Measurements from ENCODE around the gene GABARAP.

Gene GABARAP

DNA sequence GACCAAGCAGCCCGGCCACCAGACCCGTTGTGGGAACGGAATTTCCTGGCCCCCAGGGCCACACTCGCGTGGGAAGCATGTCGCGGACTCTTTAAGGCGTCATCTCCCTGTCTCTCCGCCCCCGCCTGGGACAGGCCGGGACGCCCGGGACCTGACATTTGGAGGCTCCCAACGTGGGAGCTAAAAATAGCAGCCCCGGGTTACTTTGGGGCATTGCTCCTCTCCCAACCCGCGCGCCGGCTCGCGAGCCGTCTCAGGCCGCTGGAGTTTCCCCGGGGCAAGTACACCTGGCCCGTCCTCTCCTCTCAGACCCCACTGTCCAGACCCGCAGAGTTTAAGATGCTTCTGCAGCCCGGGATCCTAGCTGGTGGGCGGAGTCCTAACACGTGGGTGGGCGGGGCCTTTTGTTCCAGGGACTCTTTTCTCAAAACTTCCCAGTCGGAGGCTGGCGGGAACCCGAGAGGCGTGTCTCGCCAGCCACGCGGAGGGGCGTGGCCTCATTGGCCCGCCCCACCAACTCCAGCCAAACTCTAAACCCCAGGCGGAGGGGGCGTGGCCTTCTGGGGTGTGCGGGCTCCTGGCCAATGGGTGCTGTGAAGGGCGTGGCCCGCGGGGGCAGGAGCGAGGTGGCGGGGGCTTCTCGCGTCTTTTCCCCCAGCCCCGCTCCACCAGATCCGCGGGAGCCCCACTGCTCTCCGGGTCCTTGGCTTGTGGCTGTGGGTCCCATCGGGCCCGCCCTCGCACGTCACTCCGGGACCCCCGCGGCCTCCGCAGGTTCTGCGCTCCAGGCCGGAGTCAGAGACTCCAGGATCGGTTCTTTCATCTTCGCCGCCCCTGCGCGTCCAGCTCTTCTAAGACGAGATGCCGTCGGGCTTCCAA is 39.1 kb upstream of the GABARAP start, which contains the start of gene SLC2A4:
SLC2A4 (plus strand) TSS at position 645 of the 879 bp plus-strand sequence; CDS start at position 862, 217 bp downstream.
- H3K9me3 ChIP-seq (ENCODE audit: control insufficient read depth, low read length), result no peaks in the 10 kb centered on the region
- peak within 1 kb of the TSS; percentile 56 for H3K4me3 ChIP-seq (ENCODE audit: insufficient read depth, low read depth, low read length)
- H3K27ac ChIP-seq (ENCODE audit: insufficient read depth, low read depth, low read length, poor library complexity, severe bottlenecking), result no peak within 1 kb of the TSS
- H3K4me1 ChIP-seq (ENCODE audit: control insufficient read depth, insufficient read depth, low read length), result no peaks in the 10 kb centered on the region
- peaks cover 30% of the 10 kb centered on the region for H3K27me3 ChIP-seq (ENCODE audit: control insufficient read depth, insufficient read depth, low read length, poor library complexity, severe bottlenecking)
- WGBS, 2 experiments, result 1% methylated on average over 71 of the region's 71 CpGs
- H3K36me3 ChIP-seq (ENCODE audit: control insufficient read depth, insufficient read depth, low read length), result no peaks in the 10 kb centered on the region

- peaks cover 30% of the 10 kb centered on the region for H3K27me3 ChIP-seq (ENCODE audit: control insufficient read depth, insufficient read depth, low read length, poor library complexity, severe bottlenecking)
- no peak overlapping the region for H3K27ac ChIP-seq (ENCODE audit: insufficient read depth, low read depth, low read length, poor library complexity, severe bottlenecking)
- H3K4me3 ChIP-seq (ENCODE audit: insufficient read depth, low read depth, low read length), result peak overlapping the region; percentile 56
- H3K36me3 ChIP-seq (ENCODE audit: control insufficient read depth, insufficient read depth, low read length), result no peaks in the 10 kb centered on the region
- H3K4me1 ChIP-seq (ENCODE audit: control insufficient read depth, insufficient read depth, low read length), result no peaks in the 10 kb centered on the region
- 1% methylated on average over 29 of the region's 29 CpGs for WGBS, 2 experiments
- H3K9me3 ChIP-seq (ENCODE audit: control insufficient read depth, low read length), result no peaks in the 10 kb centered on the region
Observed at GRCh38 chr17:7280519-7281073, 38.3 kb upstream of the GABARAP start.

- no peaks in the 10 kb centered on the region for H3K4me1 ChIP-seq (ENCODE audit: control insufficient read depth, insufficient read depth, low read length)
Observed at GRCh38 chr17:7279448-7279847, 37.2 kb upstream of the GABARAP start.

GRCh38 chr17:7266784-7267183 is 24.5 kb upstream of the GABARAP start:
- 85% methylated on average over 1 of the region's 1 CpG; no CpG with 5 or more reads in 1 of the 2 experiments for WGBS, 2 experiments
- H3K27ac ChIP-seq (ENCODE audit: insufficient read depth, low read depth, low read length, poor library complexity, severe bottlenecking), result no peak overlapping the region

More at GRCh38 chr17:7279448-7279847, 37.2 kb upstream of the GABARAP start:
- peaks cover 30% of the 10 kb centered on the region for H3K27me3 ChIP-seq (ENCODE audit: control insufficient read depth, insufficient read depth, low read length, poor library complexity, severe bottlenecking)
- no peak overlapping the region for H3K4me3 ChIP-seq (ENCODE audit: insufficient read depth, low read depth, low read length)
- 91 to 92% methylated on average over 7 to 8 of the region's 8 CpGs for WGBS, 2 experiments
- no peaks in the 10 kb centered on the region for H3K9me3 ChIP-seq (ENCODE audit: control insufficient read depth, low read length)
- H3K36me3 ChIP-seq (ENCODE audit: control insufficient read depth, insufficient read depth, low read length), result no peaks in the 10 kb centered on the region
- no peak overlapping the region for H3K27ac ChIP-seq (ENCODE audit: insufficient read depth, low read depth, low read length, poor library complexity, severe bottlenecking)

DNA sequence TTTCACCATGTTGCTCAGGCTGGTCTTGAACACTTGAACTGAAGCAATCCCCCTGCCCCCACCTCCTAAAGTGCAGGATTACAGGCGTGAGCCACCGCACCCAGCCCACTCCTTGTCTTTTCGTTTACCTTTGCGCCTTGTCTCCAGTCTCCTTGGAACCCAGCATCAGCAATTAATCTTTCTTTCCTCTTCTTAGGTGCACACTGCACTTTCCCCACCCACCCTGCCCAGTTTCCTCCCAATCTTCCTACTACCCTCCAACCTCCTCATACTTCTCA is 21.5 kb upstream of the GABARAP start:
- Histone ChIP-seq H3K36me3 (ENCODE audit: control insufficient read depth, insufficient read depth, low read length) (no peaks in the 10 kb centered on the region), H3K4me1 (ENCODE audit: control insufficient read depth, insufficient read depth, low read length) (peaks cover 9% of the 10 kb centered on the region), H3K4me3 (ENCODE audit: insufficient read depth, low read depth, low read length) (no peak overlapping the region), H3K9me3 (ENCODE audit: control insufficient read depth, low read length) (no peaks in the 10 kb centered on the region), H3K27ac (ENCODE audit: insufficient read depth, low read depth, low read length, poor library complexity, severe bottlenecking) (no peak overlapping the region), H3K27me3 (ENCODE audit: control insufficient read depth, insufficient read depth, low read length, poor library complexity, severe bottlenecking) (peaks cover 50% of the 10 kb centered on the region)
- 61 to 77% methylated on average over 4 of the region's 4 CpGs for WGBS, 2 experiments

More at GRCh38 chr17:7266784-7267183, 24.5 kb upstream of the GABARAP start:
- no peaks in the 10 kb centered on the region for H3K36me3 ChIP-seq (ENCODE audit: control insufficient read depth, insufficient read depth, low read length)
- peaks cover 5% of the 10 kb centered on the region for H3K4me1 ChIP-seq (ENCODE audit: control insufficient read depth, insufficient read depth, low read length)
- no peak overlapping the region for H3K4me3 ChIP-seq (ENCODE audit: insufficient read depth, low read depth, low read length)
- peaks cover 31% of the 10 kb centered on the region for H3K27me3 ChIP-seq (ENCODE audit: control insufficient read depth, insufficient read depth, low read length, poor library complexity, severe bottlenecking)
- H3K9me3 ChIP-seq (ENCODE audit: control insufficient read depth, low read length), result no peaks in the 10 kb centered on the region

DNA sequence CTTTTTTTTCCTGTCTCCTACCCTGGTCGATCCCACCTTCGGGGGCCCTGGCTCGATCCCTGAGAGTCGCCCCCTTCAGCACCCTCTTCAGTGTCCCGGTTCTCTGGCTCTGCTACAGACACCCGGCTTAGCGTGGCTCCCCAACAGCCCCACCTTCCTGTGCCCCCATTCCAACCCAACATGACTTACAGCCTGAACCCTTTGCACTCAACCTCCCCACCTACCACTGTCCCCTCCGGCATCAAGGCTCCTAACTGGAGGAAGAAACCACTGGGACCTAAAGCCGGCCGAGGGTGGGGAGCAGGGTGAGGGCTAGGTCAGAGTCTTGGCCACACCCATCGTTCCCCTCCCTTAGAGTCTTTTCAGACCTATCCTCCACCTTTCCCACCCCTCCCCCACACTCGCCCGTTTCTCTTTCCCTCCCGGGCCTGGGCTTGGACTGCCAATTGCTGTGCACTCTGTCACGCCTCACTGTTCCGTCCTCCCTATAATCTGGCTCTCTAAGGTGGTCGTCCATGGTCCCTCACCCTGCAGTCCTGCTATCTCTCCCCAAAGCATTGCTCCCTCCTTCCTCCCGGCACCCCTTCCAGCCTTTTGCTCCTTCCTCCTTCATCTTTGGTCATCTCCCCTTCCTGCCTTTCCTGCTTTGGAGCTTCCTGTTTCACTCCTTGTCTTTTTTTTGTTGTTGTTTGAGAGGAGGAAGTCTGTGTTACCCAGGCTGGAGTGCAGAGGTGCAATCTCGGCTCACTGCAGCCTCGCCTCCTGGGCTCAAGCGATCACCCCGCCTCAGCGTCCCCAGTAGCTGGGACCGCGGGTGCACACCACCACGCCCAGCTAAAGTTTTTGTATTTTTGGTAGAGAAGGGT is 20.9 kb upstream of the GABARAP start:
- H3K9me3 ChIP-seq (ENCODE audit: control insufficient read depth, low read length), result no peaks in the 10 kb centered on the region
- H3K4me3 ChIP-seq (ENCODE audit: insufficient read depth, low read depth, low read length), result peak overlapping the region; percentile 30
- no peak overlapping the region for H3K27ac ChIP-seq (ENCODE audit: insufficient read depth, low read depth, low read length, poor library complexity, severe bottlenecking)
- peaks cover 9% of the 10 kb centered on the region for H3K4me1 ChIP-seq (ENCODE audit: control insufficient read depth, insufficient read depth, low read length)
- no peaks in the 10 kb centered on the region for H3K36me3 ChIP-seq (ENCODE audit: control insufficient read depth, insufficient read depth, low read length)
- 16 to 18% methylated on average over 26 of the region's 26 CpGs for WGBS, 2 experiments
- H3K27me3 ChIP-seq (ENCODE audit: control insufficient read depth, insufficient read depth, low read length, poor library complexity, severe bottlenecking), result peaks cover 50% of the 10 kb centered on the region

GRCh38 chr17:7262192-7262934 is 20.1 kb upstream of the GABARAP start, which contains the start of gene CLDN7:
Gene CLDN7 (minus strand): TSS chr17:7262478. CDS start chr17:7262043, 435 bp downstream.
- no peak within 1 kb of the TSS for H3K27ac ChIP-seq (ENCODE audit: insufficient read depth, low read depth, low read length, poor library complexity, severe bottlenecking)
- 1 to 2% methylated on average over 64 of the region's 64 CpGs for WGBS, 2 experiments
- H3K4me1 ChIP-seq (ENCODE audit: control insufficient read depth, insufficient read depth, low read length), result peaks cover 9% of the 10 kb centered on the region
- H3K27me3 ChIP-seq (ENCODE audit: control insufficient read depth, insufficient read depth, low read length, poor library complexity, severe bottlenecking), result peaks cover 50% of the 10 kb centered on the region
- no peaks in the 10 kb centered on the region for H3K36me3 ChIP-seq (ENCODE audit: control insufficient read depth, insufficient read depth, low read length)
- H3K4me3 ChIP-seq (ENCODE audit: insufficient read depth, low read depth, low read length), result peak within 1 kb of the TSS; percentile 33
- H3K9me3 ChIP-seq (ENCODE audit: control insufficient read depth, low read length), result no peaks in the 10 kb centered on the region

DNA sequence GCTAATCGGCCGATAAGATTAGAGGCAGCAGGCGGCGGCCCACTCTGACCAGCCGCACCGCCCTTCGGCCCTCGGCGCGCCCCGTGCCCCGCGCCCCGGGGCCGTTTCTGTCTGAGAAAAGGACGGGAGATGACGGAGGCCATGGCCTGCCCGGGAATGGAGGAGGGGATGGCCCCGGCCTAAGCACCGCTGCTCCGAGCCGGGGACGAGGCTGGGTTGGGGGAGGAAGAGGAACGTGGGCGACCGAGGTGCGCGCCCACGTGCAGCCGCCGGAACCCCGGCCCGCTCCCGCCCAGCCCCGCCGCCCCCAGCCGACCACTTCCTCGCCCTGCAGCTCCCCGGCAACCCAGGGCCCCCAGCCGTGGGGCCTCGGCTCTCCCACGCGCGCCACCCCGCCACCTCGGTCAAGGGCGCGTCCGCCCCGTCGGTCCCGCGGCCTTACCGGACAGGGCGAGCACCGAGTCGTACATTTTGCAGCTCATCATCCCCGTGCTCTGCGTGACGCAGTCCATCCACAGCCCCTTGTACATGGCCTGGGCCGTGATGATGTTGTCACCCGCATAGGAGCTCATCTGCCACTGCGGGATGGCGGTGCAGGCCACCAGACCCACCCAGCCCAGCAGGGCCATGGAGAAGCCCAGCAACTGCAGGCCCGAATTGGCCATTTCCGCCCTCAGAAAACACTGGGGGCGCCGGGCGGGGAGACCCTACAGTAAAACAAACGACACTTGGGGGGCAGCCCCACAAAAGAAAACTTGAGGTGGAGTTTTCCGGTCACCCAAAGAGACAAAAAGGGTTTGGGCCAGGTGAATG is 19.3 kb upstream of the GABARAP start:
- Histone ChIP-seq H3K4me1 (ENCODE audit: control insufficient read depth, insufficient read depth, low read length) (peaks cover 9% of the 10 kb centered on the region), H3K27me3 (ENCODE audit: control insufficient read depth, insufficient read depth, low read length, poor library complexity, severe bottlenecking) (peaks cover 50% of the 10 kb centered on the region), H3K9me3 (ENCODE audit: control insufficient read depth, low read length) (no peaks in the 10 kb centered on the region), H3K27ac (ENCODE audit: insufficient read depth, low read depth, low read length, poor library complexity, severe bottlenecking) (no peak overlapping the region), H3K4me3 (ENCODE audit: insufficient read depth, low read depth, low read length) (peak overlapping the region; percentile 33), H3K36me3 (ENCODE audit: control insufficient read depth, insufficient read depth, low read length) (peaks cover 3% of the 10 kb centered on the region)
- 7 to 9% methylated on average over 71 of the region's 71 CpGs for WGBS, 2 experiments

Measured in ectodermal cell (in vitro differentiated cells).